Astrocyte (in vitro differentiated cells and primary cell): ENCODE data around the gene EDNRA.

Source experiments
- CTCF ChIP-seq: IDR thresholded peaks from 2 replicates; pipeline ENCODE4 v1.5.1; 2011; ENCODE audit warnings: low read depth, mild to moderate bottlenecking, inconsistent platforms, low read length, moderate library complexity; ENCODE audit not compliant: insufficient read depth
- EZH2 ChIP-seq: IDR thresholded peaks from 2 replicates; pipeline ENCODE4 v1.6.1; 2012; ENCODE audit warnings: mild to moderate bottlenecking, low read length, inconsistent platforms; ENCODE audit not compliant: insufficient read depth

GRCh38 chr4:147498031-147498660 is 17.2 kb downstream of the EDNRA start:
- TF ChIP-seq CTCF, result no peak
- TF ChIP-seq EZH2, result no peak
